Measurements from ENCODE around the gene FAM72C.
"Not testable (repeated sequence)": the region's sequence is repeated elsewhere in the genome, so short reads cannot be mapped to it uniquely, and the experiment has no call there.

- not testable (repeated sequence) for TF ChIP-seq CTCF, POLR2A, EP300 (IDR thresholded peaks at IDR 0.05)
Observed at GRCh38 chr1:143919127-143919526, 52.7 kb downstream of the FAM72C start.
